Muscle of leg (tissue), 11 donors: ENCODE measurements around the gene CIPC. TPM values are rescaled to one million over a fixed set of nuclear protein-coding genes. Genes with fewer than 3 reads are reported as not detected.

ENCODE experiments used
- DNase-seq: peaks from one replicate; pipeline ENCODE4 v3.0.0; 2013
- H3K27ac ChIP-seq: one replicate; pipeline ENCODE4 v1.5.1; 2013; ENCODE audit warnings: mild to moderate bottlenecking, low read length, control low read depth
- H3K27me3 ChIP-seq: one replicate; pipeline ENCODE4 v1.6.1; 2013; ENCODE audit warnings: low read length; ENCODE audit not compliant: control insufficient read depth, insufficient read depth
- H3K36me3 ChIP-seq: one replicate; pipeline ENCODE4 v1.6.1; 2013; ENCODE audit warnings: low read length; ENCODE audit not compliant: control insufficient read depth, insufficient read depth
- H3K4me1 ChIP-seq: one replicate; pipeline ENCODE4 v1.6.1; 2013; ENCODE audit warnings: low read length; ENCODE audit not compliant: control insufficient read depth, insufficient read depth
- H3K4me3 ChIP-seq: one replicate; pipeline ENCODE4 v1.5.1; 2013; ENCODE audit warnings: low read length, control low read depth
- H3K9me3 ChIP-seq: replicated peaks from 2 replicates; pipeline ENCODE4 v1.6.1; 2013; ENCODE audit warnings: low read depth, low read length; ENCODE audit not compliant: control insufficient read depth
- WGBS: methylation state at CpG from one replicate; pipeline ENCODE4 v1.1.5; 2013; ENCODE audit warnings: missing lambda C conversion rate; ENCODE audit not compliant: insufficient coverage; 5-methylcytosine and 5-hydroxymethylcytosine counted together
- polyA plus RNA-seq, 8 donors: library from polyadenylated mRNA; unstranded; fragments of 120-200 nt; gene quantifications; one replicate each; pipeline versions ENCODE4 v1.2.1 to v1.2.3, GENCODE V29; 2013; ENCODE audit warnings: inconsistent platforms in 1 of 8, low replicate concordance in 1 of 8; ENCODE audit not compliant: insufficient read length in 8 of 8, insufficient read depth in 1 of 8
- total RNA-seq: library from RNA; stranded (reverse); fragments of 120-200 nt; gene quantifications from one replicate; pipeline ENCODE4 v1.2.4, GENCODE V29; 2013

CIPC gene
- total and polyA plus RNA-seq, 9 donors, result 13.0 to 18.9 (median 16.1) TPM

GRCh38 chr14:77068517-77069200, 29.4 kb upstream of the CIPC start:
- Histone ChIP-seq H3K4me3 (no peak overlapping the region), H3K4me1 (peaks cover 37% of the 10 kb centered on the region), H3K36me3 (no peaks in the 10 kb centered on the region), H3K27me3 (no peaks in the 10 kb centered on the region), H3K9me3 (no peaks in the 10 kb centered on the region), H3K27ac (no peak overlapping the region)
- DNase-seq, result no peak
- WGBS, result 41% methylated on average over 2 of the region's 5 CpGs

- no peak for DNase-seq
- peaks cover 28% of the 10 kb centered on the region for H3K4me1 ChIP-seq
Measured at GRCh38 chr14:77069551-77069950, 28.5 kb upstream of the CIPC start.

GRCh38 chr14:77071938-77072388, 26.1 kb upstream of the CIPC start:
- no peak overlapping the region for H3K27ac ChIP-seq
- H3K36me3 ChIP-seq, result no peaks in the 10 kb centered on the region
- no peak overlapping the region for H3K4me3 ChIP-seq
- H3K27me3 ChIP-seq, result no peaks in the 10 kb centered on the region
- no peak for DNase-seq
- peaks cover 32% of the 10 kb centered on the region for H3K4me1 ChIP-seq
- no peaks in the 10 kb centered on the region for H3K9me3 ChIP-seq
- WGBS, result 59% methylated on average over 3 of the region's 3 CpGs

More at GRCh38 chr14:77069551-77069950, 28.5 kb upstream of the CIPC start:
- Histone ChIP-seq H3K27me3 (no peaks in the 10 kb centered on the region), H3K36me3 (no peaks in the 10 kb centered on the region), H3K9me3 (no peaks in the 10 kb centered on the region), H3K27ac (no peak overlapping the region), H3K4me3 (no peak overlapping the region)
- WGBS, result 91% methylated on average over 7 of the region's 7 CpGs

- DNase-seq, result no peak
- Histone ChIP-seq H3K27ac (no peak overlapping the region), H3K27me3 (no peaks in the 10 kb centered on the region), H3K4me1 (peaks cover 24% of the 10 kb centered on the region), H3K9me3 (peaks cover 2% of the 10 kb centered on the region), H3K36me3 (no peaks in the 10 kb centered on the region), H3K4me3 (no peak overlapping the region)
Measured at GRCh38 chr14:77074969-77075368, 23.1 kb upstream of the CIPC start.

- H3K4me3 ChIP-seq, result no peak overlapping the region
- DNase-seq, result peak; percentile 75
- peaks cover 6% of the 10 kb centered on the region for H3K9me3 ChIP-seq
- peak overlapping the region; percentile 82 for H3K27ac ChIP-seq
- H3K27me3 ChIP-seq, result no peaks in the 10 kb centered on the region
- peaks cover 18% of the 10 kb centered on the region for H3K4me1 ChIP-seq
- no peaks in the 10 kb centered on the region for H3K36me3 ChIP-seq
- WGBS, result 0% methylated on average over 1 of the region's 10 CpGs
Measured at GRCh38 chr14:77076113-77076631, 21.9 kb upstream of the CIPC start.

GRCh38 chr14:77077040-77077439, 21.0 kb upstream of the CIPC start:
- DNase-seq, result no peak
- H3K27ac ChIP-seq, result peak overlapping the region; percentile 82
- H3K4me1 ChIP-seq, result peaks cover 18% of the 10 kb centered on the region
- 90% methylated on average over 2 of the region's 3 CpGs for WGBS
- H3K4me3 ChIP-seq, result no peak overlapping the region
- H3K36me3 ChIP-seq, result no peaks in the 10 kb centered on the region
- peaks cover 6% of the 10 kb centered on the region for H3K9me3 ChIP-seq
- no peaks in the 10 kb centered on the region for H3K27me3 ChIP-seq

GRCh38 chr14:77082356-77082755, 15.7 kb upstream of the CIPC start:
- Histone ChIP-seq H3K4me3 (no peak overlapping the region), H3K27ac (no peak overlapping the region), H3K36me3 (no peaks in the 10 kb centered on the region), H3K27me3 (no peaks in the 10 kb centered on the region), H3K4me1 (peaks cover 6% of the 10 kb centered on the region), H3K9me3 (peaks cover 6% of the 10 kb centered on the region)
- DNase-seq, result no peak
- WGBS, result 100% methylated on average over 1 of the region's 3 CpGs

- Histone ChIP-seq H3K27me3 (no peaks in the 10 kb centered on the region), H3K36me3 (no peaks in the 10 kb centered on the region), H3K9me3 (peaks cover 6% of the 10 kb centered on the region), H3K27ac (no peak overlapping the region), H3K4me3 (no peak overlapping the region), H3K4me1 (peaks cover 6% of the 10 kb centered on the region)
- WGBS, result no CpG with 5 or more reads among the region's 3 CpGs
- DNase-seq, result no peak
Measured at GRCh38 chr14:77083082-77083481, 15.0 kb upstream of the CIPC start.

GRCh38 chr14:77084985-77085384, 13.1 kb upstream of the CIPC start:
- H3K9me3 ChIP-seq, result peaks cover 5% of the 10 kb centered on the region
- no peak for DNase-seq

GRCh38 chr14:77085538-77085937, 12.5 kb upstream of the CIPC start:
- Histone ChIP-seq H3K27me3 (no peaks in the 10 kb centered on the region), H3K4me3 (no peak overlapping the region), H3K27ac (no peak overlapping the region), H3K36me3 (no peaks in the 10 kb centered on the region), H3K9me3 (no peaks in the 10 kb centered on the region), H3K4me1 (peaks cover 6% of the 10 kb centered on the region)
- 43% methylated on average over 2 of the region's 4 CpGs for WGBS
- no peak for DNase-seq

More at GRCh38 chr14:77084985-77085384, 13.1 kb upstream of the CIPC start:
- Histone ChIP-seq H3K36me3 (no peaks in the 10 kb centered on the region), H3K27ac (no peak overlapping the region), H3K4me3 (no peak overlapping the region), H3K27me3 (no peaks in the 10 kb centered on the region), H3K4me1 (peaks cover 6% of the 10 kb centered on the region)
- WGBS, result 47% methylated on average over 3 of the region's 5 CpGs
